NCI-H510A treated with DMSO at 0.1 percent for 48 hours (cell line): ENCODE measurements around the gene ZBTB20.

Experiments
- DNase-seq: peaks from one replicate; lab custom pipeline; 2025; lab: John Stamatoyannopoulos, UW

ZBTB20 gene

GRCh38 chr3:114671741-114672510 is 475.2 kb downstream of the ZBTB20 start:
- DNase-seq: no peak

DNA sequence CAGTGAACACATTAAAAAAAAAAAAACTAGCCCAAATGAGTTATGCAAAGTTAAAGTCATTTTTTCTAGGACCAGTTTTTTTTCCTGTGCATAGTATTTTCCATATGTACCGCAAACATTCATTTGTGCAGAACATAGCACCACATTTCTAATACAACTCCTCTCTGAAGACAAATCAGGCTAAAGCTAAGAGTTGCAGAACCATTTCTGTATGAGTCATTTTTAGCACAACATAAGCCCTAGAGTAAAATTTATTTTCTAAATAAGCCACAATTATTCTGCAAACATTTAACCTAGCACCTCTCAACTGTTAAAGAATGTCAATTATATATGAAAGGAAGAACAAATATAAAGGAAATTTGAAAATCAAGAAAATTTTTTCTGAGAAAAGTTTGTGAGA is 477.5 kb downstream of the ZBTB20 start:
- no peak for DNase-seq

DNA sequence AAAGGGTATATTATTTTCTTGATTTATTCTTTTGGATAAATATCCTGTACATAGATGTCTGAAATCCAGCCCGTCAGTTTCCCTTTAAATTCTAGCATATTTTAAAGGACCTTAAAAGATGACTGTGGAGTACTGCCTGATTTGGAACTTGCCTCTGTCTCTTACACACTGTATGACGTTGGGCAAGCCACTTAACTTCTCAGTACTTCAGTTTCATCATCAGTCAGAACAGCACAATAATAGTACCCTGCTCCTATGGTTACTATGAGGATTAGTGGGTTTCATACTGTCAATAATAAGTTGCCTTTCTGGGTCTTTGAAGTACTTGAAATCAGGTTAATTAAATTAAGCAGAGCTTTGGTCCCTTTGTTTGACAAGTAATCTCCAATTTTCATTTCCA is 479.0 kb downstream of the ZBTB20 start:
- DNase-seq: no peak

- no peak for DNase-seq
Measured at GRCh38 chr3:114666623-114667022, 480.5 kb downstream of the ZBTB20 start.

- no peak for DNase-seq
Measured at GRCh38 chr3:114664006-114664405, 483.1 kb downstream of the ZBTB20 start.

DNA sequence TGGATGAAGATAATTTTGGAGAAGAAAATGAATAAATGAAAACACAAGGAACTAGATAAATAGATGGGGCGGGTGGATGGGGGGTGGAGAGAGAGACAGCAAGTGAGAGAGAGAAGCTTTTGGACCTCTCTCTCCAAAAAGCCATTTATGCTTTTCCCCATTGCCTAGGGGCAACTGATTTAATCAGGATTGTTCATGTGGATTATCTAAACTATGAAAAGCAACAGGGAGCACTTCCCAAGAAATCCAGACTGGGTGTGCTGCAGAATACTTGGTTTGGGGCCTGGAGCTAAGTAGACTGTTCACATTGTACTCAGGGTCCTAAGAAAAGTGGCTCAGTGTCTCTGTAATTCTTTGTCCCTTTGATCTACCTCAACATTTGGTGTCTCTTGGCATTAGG is 486.3 kb downstream of the ZBTB20 start:
- no peak for DNase-seq

DNA sequence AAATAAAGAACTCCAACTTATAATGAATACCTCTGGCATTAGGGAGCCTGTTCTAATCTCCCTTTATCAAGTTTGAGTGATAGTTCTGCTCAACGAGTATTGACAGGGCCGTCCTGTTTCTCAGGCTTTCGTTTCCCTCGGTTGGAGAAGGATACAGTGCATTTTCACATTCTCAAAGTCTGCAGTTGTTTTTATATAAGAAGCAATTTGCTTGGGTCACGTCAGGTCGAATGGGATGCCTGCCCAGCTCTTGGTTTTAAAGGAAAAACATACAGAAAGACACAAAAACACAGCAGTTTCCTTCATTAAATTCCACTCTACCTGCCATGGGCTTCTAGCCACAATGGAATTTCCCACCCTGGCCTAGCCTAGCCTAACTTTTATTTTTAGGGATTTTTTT is 487.0 kb downstream of the ZBTB20 start:
- no peak for DNase-seq

DNA sequence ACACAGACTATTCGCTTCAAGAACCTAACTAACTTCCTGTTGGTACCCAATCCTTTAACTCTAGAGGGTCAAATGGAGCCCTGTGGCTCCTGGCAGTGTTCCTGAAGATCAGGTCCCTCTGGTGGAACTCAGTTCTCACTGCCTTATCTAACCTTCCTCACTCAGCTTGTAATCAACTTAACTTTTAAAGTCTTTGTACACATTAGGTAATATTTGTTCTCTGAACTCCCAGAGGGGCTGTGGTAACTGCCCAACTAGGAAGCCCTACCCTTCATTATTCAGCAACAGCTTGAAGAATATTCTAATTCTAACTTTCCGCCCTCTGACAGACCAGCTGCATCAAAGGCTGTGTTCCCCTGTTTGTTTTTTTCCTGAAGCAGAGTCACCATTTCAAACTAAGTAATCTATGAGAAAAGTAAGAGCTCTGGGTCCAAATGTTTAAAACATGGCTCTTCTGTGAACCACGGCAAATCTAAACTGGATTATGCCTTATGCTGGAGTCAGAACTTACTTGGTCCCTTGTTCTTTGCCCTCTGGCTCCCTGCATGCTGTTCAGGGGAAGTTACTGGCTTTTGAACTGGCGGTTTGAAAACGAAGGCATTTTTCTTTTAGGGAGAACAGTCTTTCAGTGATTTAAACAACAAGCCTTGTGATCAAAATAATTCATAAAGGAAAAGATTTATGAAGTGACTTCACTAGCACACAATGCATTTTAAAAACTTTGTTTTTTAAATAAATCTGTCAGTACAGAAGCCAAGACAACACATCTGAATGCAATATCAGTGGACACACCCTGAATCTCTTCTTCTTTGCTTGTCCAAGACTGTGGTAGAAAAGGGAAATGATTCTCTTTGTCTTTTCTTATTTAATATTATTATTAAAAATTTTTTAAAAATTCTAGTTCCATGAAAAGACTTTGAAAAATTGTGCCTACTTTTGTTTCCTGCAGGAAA is 487.7 kb downstream of the ZBTB20 start:
- no peak for DNase-seq

- no peak for DNase-seq
Measured at GRCh38 chr3:114651555-114651954, 495.5 kb downstream of the ZBTB20 start.

GRCh38 chr3:114650808-114651207 is 496.3 kb downstream of the ZBTB20 start:
- DNase-seq: no peak

- DNase-seq: no peak
Measured at GRCh38 chr3:114649331-114649730, 497.8 kb downstream of the ZBTB20 start.

DNA sequence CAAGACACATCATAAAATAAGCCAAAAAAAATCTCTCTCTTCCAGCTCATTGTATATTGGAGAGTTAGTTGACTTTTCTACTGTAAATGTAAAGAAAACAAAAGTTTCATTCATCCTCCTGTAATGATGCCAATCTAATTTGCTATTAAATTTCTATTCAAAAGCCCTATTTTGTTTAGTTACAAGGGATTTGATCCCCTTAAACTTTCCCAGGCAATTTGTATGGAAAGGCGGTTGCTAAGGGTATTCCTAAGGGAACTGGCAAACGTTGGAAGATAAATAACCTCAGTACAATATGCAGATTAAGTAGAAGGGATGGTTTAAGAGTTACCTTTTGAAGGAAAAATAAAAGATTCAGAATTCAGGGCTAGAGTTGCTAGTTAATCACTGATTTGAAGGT is 500.6 kb downstream of the ZBTB20 start:
- DNase-seq: no peak

GRCh38 chr3:114645392-114645791 is 501.7 kb downstream of the ZBTB20 start:
- no peak for DNase-seq

DNA sequence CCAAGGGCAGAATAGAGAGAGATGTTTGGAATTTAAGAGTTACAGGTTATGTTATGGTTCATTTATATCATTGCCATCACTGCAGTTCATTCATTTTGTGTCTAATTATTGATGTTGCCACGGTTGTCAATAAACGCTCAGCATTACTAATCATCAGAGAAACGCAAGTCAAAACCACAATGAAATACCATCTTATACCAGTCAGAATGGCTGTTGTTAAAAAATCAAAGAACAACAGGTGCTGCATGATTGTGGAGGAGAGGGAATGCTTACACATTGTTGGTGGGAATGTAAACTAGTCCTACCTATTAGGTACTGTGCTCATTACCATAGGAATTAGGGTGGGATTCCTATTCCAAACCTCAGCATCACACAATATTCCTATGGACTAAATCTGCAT is 502.7 kb downstream of the ZBTB20 start:
- no peak for DNase-seq

GRCh38 chr3:114642951-114643741 is 503.9 kb downstream of the ZBTB20 start:
- no peak for DNase-seq

DNA sequence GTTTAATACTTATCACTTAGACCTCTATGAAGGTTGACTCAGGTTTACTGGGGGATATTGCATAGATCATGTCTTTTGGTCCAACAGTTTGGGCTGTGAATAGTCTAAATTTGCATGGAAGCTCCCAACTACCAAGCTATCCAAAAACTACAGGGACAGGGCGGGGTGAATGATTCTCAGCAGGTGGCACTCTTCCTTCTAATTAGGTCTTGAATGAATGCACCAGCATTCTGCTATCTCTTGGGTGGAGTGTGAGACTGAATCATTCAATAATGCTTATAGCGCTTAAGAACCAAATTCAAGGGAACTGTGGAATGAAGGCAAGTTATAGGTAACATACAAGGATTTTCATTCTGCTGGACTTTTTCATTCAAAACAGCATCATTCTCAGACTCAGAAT is 507.0 kb downstream of the ZBTB20 start:
- DNase-seq: no peak

GRCh38 chr3:114639171-114639570 is 507.9 kb downstream of the ZBTB20 start:
- no peak for DNase-seq

- DNase-seq: no peak
Measured at GRCh38 chr3:114635878-114636277, 511.2 kb downstream of the ZBTB20 start.

DNA sequence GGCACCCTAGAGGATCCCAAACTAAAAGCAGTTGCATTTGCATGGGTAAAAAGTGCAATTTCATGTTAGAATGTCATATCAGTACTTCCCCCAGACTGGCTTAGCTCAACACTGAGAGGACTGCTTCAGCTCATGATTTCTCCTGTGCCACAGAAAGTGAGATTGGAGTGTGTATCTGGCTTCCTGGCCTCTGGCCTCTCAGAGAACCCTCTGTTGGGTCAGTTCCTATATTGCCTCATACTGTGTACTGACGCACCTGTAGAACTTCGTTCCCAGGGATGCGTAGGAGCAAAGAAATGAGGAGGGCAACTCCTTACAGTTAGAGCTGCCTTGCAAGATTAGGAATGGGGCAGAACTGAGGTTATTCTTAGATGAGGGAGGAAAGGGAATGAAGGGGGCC is 512.5 kb downstream of the ZBTB20 start:
- no peak for DNase-seq

GRCh38 chr3:114632757-114633424 is 514.2 kb downstream of the ZBTB20 start:
- DNase-seq: no peak

- DNase-seq: no peak
Measured at GRCh38 chr3:114627770-114628169, 519.3 kb downstream of the ZBTB20 start.

DNA sequence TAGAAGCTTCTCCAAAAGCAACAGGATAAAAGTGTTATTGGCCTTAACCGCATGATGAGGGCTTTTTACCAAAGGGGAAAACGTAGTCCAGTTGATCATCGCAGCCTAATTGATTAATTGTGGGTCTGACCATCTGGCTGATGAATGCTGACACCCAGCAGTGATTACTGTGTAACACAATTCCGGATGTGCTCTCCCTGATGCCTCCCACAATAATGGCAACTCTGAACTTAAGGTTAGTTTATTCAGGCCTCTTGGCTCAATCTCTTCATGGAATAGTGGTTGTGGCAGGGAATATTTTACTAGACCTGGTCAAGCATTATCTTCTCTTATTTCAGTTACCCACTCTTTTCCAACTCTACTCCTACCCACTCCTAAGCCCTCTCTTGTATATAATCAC is 520.3 kb downstream of the ZBTB20 start:
- DNase-seq: no peak
